NCI-H146 treated with DMSO at 0.1 percent for 48 hours (cell line): ENCODE data around the gene SERPINA4.

Experiments
- DNase-seq: peaks from one replicate; lab custom pipeline; 2025; ENCODE audit not compliant: unreplicated experiment; lab: John Stamatoyannopoulos, UW

The SERPINA4 gene

GRCh38 chr14:94560751-94561655, at the start of gene SERPINA4:
SERPINA4 (plus strand) TSS chr14:94561442; CDS start chr14:94563483, 2,041 bp downstream.
- no peak for DNase-seq

GRCh38 chr14:94514351-94514750, 46.9 kb upstream of the SERPINA4 start:
- DNase-seq, result no peak

- DNase-seq, result no peak
Observed at GRCh38 chr14:94515426-94515825, 45.8 kb upstream of the SERPINA4 start.

- DNase-seq, result no peak
Observed at GRCh38 chr14:94515856-94516255, 45.4 kb upstream of the SERPINA4 start.

- DNase-seq, result no peak
Observed at GRCh38 chr14:94517248-94517640, 44.0 kb upstream of the SERPINA4 start.

GRCh38 chr14:94517641-94518257, 43.5 kb upstream of the SERPINA4 start:
- no peak for DNase-seq

- DNase-seq, result no peak
Observed at GRCh38 chr14:94521375-94522114, 39.7 kb upstream of the SERPINA4 start.

- no peak for DNase-seq
Observed at GRCh38 chr14:94522115-94522724, 39.0 kb upstream of the SERPINA4 start.

- DNase-seq, result no peak
Observed at GRCh38 chr14:94523265-94523664, 38.0 kb upstream of the SERPINA4 start.

GRCh38 chr14:94524093-94524492, 37.1 kb upstream of the SERPINA4 start:
- no peak for DNase-seq

GRCh38 chr14:94531187-94531586, 30.1 kb upstream of the SERPINA4 start:
- DNase-seq, result no peak

GRCh38 chr14:94532447-94532846, 28.8 kb upstream of the SERPINA4 start:
- DNase-seq, result no peak

- no peak for DNase-seq
Observed at GRCh38 chr14:94535506-94535905, 25.7 kb upstream of the SERPINA4 start.

GRCh38 chr14:94536836-94537235, 24.4 kb upstream of the SERPINA4 start:
- DNase-seq, result no peak

- DNase-seq, result no peak
Observed at GRCh38 chr14:94538070-94538740, 23.0 kb upstream of the SERPINA4 start.

GRCh38 chr14:94539181-94539580, 22.1 kb upstream of the SERPINA4 start:
- no peak for DNase-seq

GRCh38 chr14:94540031-94540794, 21.0 kb upstream of the SERPINA4 start:
- no peak for DNase-seq

- DNase-seq, result no peak
Observed at GRCh38 chr14:94541234-94541975, 19.8 kb upstream of the SERPINA4 start.

GRCh38 chr14:94542111-94542810, 19.0 kb upstream of the SERPINA4 start:
- DNase-seq, result no peak
